ENCODE results near the gene TMEM229B. TPM values are rescaled to one million over a fixed set of nuclear protein-coding genes. Genes with fewer than 3 reads are reported as not detected.
"Not testable (repeated sequence)": the region's sequence is repeated elsewhere in the genome, so short reads cannot be mapped to it uniquely, and the experiment has no call there.

Gene TMEM229B
- polyA plus RNA-seq, 3 donors = 10.2 to 18.7 (median 17.3) TPM

DNA sequence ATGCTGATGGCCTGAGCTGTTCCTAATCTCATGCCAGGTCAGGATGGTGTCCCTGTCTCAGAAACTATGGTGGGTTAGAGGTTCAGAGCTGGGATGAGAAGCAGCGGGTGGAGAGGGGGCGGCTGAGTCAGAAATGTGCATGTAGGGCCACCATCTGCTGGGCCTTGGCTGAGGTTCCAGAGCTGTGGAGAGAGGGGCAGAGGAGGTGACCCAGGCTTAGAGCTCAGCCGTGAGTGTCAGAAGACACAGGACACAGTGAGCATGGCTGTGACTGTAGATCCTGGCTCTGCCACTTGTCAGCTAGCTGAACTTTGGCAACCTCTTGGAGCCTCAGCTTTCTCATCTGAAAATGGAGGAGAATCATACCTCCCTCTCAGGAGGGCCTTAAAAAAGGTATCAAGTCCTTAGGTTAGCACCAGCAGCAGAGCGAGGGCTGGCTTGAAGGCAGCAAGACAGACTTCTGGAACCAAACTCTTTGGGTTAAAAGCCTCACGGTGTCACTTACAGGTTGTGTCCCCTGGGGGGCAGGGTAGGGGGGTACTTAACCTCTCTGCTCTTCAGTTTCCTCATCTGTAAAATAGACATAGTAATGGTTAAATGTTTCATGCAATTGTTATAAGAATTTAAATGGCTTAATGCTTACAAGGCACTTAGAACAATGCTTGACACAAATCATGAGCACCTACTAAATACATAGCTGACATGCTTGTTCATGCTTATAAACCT, 34.8 kb downstream of the TMEM229B start:
- no peak overlapping the region for H3K4me3 Mint-ChIP-seq

DNA sequence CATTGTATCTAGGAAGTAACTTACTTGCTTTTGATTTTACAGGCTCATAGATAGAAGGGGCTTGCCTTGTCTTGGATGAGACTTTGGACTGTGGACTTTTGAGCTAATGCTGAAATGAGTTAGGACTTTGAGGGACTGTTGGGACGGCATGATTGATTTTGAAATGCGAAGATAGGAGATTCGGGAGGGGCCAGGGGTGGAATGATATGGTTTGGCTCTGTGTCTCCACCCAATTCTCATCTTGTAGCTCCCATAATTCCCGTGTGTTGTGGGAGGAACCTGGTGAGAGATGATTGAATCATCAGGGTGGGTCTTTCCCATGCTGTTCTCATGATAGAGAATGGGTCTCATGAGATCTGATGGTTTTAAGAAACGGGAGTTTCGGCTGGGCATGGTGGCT, 36.9 kb downstream of the TMEM229B start:
- H3K4me2 ChIP-seq (replicated peaks; ENCODE audit: extremely low read depth, low read length, poor library complexity, severe bottlenecking); H3K9me3 ChIP-seq (replicated peaks in 1 of 2; ENCODE audit: control insufficient read depth in 1 of 2, insufficient read depth in 1 of 2, low read length in 2 of 2); H3K27ac Mint-ChIP-seq; H3K4me3 Mint-ChIP-seq; DNase-seq; H3K9ac ChIP-seq (ENCODE audit: insufficient read depth, low read length, poor library complexity, severe bottlenecking); H3K4me3 ChIP-seq (replicated peaks in 1 of 3; ENCODE audit: low read depth in 2 of 3, low read length in 3 of 3); H3K9me3 Mint-ChIP-seq; H3K36me3 ChIP-seq (replicated peaks in 1 of 2; ENCODE audit: control insufficient read depth in 1 of 2, insufficient read depth in 2 of 2, low read length in 2 of 2); H3K27me3 ChIP-seq (ENCODE audit: control insufficient read depth in 2 of 2, insufficient read depth in 2 of 2, low read length in 2 of 2); H3K4me1 Mint-ChIP-seq; H2AFZ ChIP-seq (ENCODE audit: insufficient read depth, low read depth, low read length, poor library complexity, severe bottlenecking); H4K20me1 ChIP-seq (ENCODE audit: insufficient read depth, low read length); H3K4me1 ChIP-seq (ENCODE audit: control insufficient read depth in 1 of 2, insufficient read depth in 2 of 2, low read length in 2 of 2); H3K36me3 Mint-ChIP-seq; intact Hi-C loops (cut with micrococcal nuclease); H3K27ac ChIP-seq (ENCODE audit: low read depth in 1 of 2, low read length in 2 of 2); H3K27me3 Mint-ChIP-seq (ENCODE audit: low read depth in 3 of 3); H3K79me2 ChIP-seq (ENCODE audit: insufficient read depth, low read length): not testable (repeated sequence)
- 100% methylated on average over 3 of the region's 6 CpGs for WGBS (ENCODE audit: insufficient coverage)

More for the DNA sequence above, 34.8 kb downstream of the TMEM229B start:
- Mint-ChIP-seq H3K27ac (no peak overlapping the region), H3K4me1 (no peaks in the 10 kb centered on the region), H3K9me3 (peaks cover 0 to 9% (median 4%) of the 10 kb centered on the region in 7 donors), H3K27me3 (ENCODE audit: low read depth in 3 of 3) (peaks cover 2 to 4% (median 3%) of the 10 kb centered on the region in 3 donors), H3K36me3 (no peaks in the 10 kb centered on the region)
- WGBS (ENCODE audit: insufficient coverage) = 100% methylated on average over 4 of the region's 5 CpGs
- H3K4me2 ChIP-seq (replicated peaks; ENCODE audit: extremely low read depth, low read length, poor library complexity, severe bottlenecking) = no peak overlapping the region
- intact Hi-C loops (cut with micrococcal nuclease) = no loop called here
- no peak overlapping the region for H3K4me3 ChIP-seq (replicated peaks in 1 of 3; ENCODE audit: low read depth in 2 of 3, low read length in 3 of 3)
- no peak overlapping the region for H3K9ac ChIP-seq (ENCODE audit: insufficient read depth, low read length, poor library complexity, severe bottlenecking)
- no peak for DNase-seq
- TF ChIP-seq, protein P1, sequence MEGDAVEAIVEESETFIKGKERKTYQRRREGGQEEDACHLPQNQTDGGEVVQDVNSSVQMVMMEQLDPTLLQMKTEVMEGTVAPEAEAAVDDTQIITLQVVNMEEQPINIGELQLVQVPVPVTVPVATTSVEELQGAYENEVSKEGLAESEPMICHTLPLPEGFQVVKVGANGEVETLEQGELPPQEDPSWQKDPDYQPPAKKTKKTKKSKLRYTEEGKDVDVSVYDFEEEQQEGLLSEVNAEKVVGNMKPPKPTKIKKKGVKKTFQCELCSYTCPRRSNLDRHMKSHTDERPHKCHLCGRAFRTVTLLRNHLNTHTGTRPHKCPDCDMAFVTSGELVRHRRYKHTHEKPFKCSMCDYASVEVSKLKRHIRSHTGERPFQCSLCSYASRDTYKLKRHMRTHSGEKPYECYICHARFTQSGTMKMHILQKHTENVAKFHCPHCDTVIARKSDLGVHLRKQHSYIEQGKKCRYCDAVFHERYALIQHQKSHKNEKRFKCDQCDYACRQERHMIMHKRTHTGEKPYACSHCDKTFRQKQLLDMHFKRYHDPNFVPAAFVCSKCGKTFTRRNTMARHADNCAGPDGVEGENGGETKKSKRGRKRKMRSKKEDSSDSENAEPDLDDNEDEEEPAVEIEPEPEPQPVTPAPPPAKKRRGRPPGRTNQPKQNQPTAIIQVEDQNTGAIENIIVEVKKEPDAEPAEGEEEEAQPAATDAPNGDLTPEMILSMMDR (IDR thresholded peaks at IDR 0.05) = no peak
- H3K9me3 ChIP-seq (replicated peaks in 1 of 2; ENCODE audit: control insufficient read depth in 1 of 2, insufficient read depth in 1 of 2, low read length in 2 of 2) = no peaks in the 10 kb centered on the region
- no peaks in the 10 kb centered on the region for H4K20me1 ChIP-seq (ENCODE audit: insufficient read depth, low read length)
- H2AFZ ChIP-seq (ENCODE audit: insufficient read depth, low read depth, low read length, poor library complexity, severe bottlenecking) = no peak overlapping the region
- no peaks in the 10 kb centered on the region for H3K36me3 ChIP-seq (replicated peaks in 1 of 2; ENCODE audit: control insufficient read depth in 1 of 2, insufficient read depth in 2 of 2, low read length in 2 of 2)
- no peaks in the 10 kb centered on the region for H3K79me2 ChIP-seq (ENCODE audit: insufficient read depth, low read length)
- no peaks in the 10 kb centered on the region for H3K27me3 ChIP-seq (ENCODE audit: control insufficient read depth in 2 of 2, insufficient read depth in 2 of 2, low read length in 2 of 2)
- no peaks in the 10 kb centered on the region for H3K4me1 ChIP-seq (ENCODE audit: control insufficient read depth in 1 of 2, insufficient read depth in 2 of 2, low read length in 2 of 2)
- no peak overlapping the region for H3K27ac ChIP-seq (ENCODE audit: low read depth in 1 of 2, low read length in 2 of 2)
